Spleen (tissue), 7 donors: ENCODE measurements around the gene MPDU1.
A peak's percentile ranks its signal among the peaks of the same experiment; 100 is the strongest.

Experiments used
- POLR2AphosphoS5 ChIP-seq, 3 donors: sonication (generic); formaldehyde crosslinking; IDR thresholded peaks; one replicate each; pipeline ENCODE4 v1.5.1; 2017; ENCODE audit warnings: antibody characterized with exemption in 3 of 3
- TF ChIP-seq, protein P1 (sequence below), 11 experiments: fragments of 200-600 bp in 7 of 11; fragments of 450-650 bp in 4 of 11; sonication (generic) in 4 of 11; IDR thresholded peaks in 8 of 11; conservative IDR thresholded peaks in 3 of 11; 1 replicate in 7 of 11; 2 replicates in 4 of 11; pipeline versions ENCODE4 v1.4.0 to v1.8.0; 2016 to 2021; ENCODE audit warnings: antibody characterized with exemption in 11 of 11, inconsistent platforms in 4 of 11, mild to moderate bottlenecking in 1 of 11
- donor health status: DM: no; HTN: no; CAD: no; lungs with moderate emphysema.
- donor health status: DM: no; HTN: no; CAD: no.
- donor health status: DM: no; HTN: no; CAD: no.

DNA sequence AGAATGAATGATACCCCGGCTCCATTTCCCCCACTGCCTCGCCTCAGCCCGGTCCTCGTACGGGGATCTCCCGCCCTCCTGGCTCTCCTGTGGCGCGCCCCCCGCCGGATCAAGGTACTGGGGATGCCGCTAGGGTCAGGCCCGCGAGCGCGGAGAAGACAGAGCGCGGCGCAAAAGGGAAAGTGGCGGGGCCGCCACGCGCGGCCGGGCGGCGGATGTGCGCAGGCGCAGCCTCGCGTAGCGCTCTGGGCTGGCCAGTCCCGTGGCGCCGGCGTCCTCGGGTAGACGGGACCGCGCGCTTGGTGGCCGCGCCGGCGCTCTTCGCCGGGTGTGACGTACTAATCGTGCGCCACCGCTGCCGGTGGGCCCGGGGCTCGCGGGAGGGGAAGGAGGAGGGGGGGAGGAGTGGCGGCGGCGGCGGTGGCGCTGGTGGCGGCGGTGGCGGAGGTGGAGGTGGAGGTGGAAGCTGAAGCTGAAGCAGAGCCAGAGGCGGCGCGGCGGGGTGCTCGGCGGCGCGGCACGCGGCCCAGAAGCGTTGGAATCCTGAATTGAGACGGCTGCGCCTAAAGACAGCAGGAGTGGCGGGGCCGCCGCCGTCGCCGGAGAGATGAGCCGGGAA, 22.0 kb upstream of the MPDU1 start, which contains the start of gene SENP3:
- TF ChIP-seq, protein P1, sequence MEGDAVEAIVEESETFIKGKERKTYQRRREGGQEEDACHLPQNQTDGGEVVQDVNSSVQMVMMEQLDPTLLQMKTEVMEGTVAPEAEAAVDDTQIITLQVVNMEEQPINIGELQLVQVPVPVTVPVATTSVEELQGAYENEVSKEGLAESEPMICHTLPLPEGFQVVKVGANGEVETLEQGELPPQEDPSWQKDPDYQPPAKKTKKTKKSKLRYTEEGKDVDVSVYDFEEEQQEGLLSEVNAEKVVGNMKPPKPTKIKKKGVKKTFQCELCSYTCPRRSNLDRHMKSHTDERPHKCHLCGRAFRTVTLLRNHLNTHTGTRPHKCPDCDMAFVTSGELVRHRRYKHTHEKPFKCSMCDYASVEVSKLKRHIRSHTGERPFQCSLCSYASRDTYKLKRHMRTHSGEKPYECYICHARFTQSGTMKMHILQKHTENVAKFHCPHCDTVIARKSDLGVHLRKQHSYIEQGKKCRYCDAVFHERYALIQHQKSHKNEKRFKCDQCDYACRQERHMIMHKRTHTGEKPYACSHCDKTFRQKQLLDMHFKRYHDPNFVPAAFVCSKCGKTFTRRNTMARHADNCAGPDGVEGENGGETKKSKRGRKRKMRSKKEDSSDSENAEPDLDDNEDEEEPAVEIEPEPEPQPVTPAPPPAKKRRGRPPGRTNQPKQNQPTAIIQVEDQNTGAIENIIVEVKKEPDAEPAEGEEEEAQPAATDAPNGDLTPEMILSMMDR (IDR thresholded peaks at IDR 0.05 in 8 of 11, conservative IDR thresholded peaks at IDR 0.05 in 3 of 11): peak in 1 of 11 experiments; percentile 3
- peak; percentile 87 to 92 (median 90) for TF ChIP-seq POLR2AphosphoS5 (IDR thresholded peaks at IDR 0.05)
